GM21825 (cell line): ENCODE data around the gene ZNF236.

ENCODE experiments used
- ATAC-seq: cut with Tn5 transposase; IDR thresholded peaks from one replicate; pipeline ENCODE4 v1.9.1; 2021; ENCODE audit warnings: mild to moderate bottlenecking, moderate library complexity; ENCODE audit not compliant: unreplicated experiment

The ZNF236 gene

DNA sequence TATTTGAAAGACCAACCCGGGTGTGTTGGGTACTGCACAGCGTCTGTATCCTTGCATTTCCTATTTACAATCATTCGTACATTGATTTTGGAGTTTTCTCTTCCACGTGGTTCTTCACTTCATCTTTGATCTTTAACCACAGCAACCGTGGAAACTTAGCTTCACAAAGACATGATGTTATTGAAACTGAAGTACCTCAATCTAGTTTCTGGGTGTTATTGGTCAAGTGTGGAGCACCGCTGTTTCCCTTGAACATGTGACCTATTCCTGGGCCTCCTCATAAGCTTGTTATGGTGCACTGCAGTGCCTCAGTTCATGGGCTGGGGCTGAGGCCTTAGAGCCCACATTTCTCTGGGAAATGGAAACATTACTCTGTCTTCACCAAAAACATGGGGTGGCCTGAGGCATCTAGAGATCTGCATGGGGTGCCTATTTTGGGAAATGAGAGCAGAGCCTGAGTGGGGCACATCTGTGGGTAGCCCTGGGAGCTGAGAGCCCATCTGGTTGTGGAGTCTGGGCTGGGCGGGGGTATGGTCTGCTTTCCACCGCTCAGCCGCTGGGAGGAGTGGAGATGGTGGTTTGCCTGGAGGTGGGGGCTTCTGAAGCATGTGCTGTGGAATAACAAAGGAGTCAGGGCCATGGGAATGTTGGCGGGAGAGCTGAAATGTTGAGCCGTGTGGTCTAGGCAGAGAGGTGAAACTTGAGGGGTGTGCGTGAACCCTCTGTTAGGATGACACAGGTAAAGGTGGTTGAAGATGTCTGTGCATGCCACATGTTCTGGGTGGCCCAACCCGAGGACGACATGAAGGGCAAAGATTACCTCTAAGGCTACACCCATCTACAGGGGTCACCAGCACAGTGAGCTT lies 37.4 kb downstream of the ZNF236 start:
- ATAC-seq, result peak; percentile 68

GRCh38 chr18:76860411-76860810 lies 38.1 kb downstream of the ZNF236 start:
- ATAC-seq, result no peak

DNA sequence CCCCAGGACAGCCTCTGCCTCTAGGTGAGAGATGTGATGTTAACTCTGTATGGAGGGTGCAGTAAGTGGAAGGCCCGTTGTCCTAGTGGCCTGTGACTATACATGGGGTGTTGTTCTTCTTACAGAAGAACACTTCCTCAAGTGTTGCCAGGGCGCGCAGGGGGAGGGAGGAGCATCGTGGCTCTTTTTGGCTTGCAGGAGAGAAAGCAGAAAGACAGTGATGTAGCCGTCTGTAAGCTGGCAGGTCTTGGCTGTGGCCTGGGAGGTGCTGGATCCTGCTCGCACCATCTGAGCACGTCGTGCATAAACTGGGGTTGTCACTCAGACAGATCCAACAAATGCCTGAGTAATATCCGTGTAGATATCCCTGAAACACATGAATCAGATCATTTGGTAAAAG lies 44.3 kb downstream of the ZNF236 start:
- ATAC-seq, result no peak

GRCh38 chr18:76873311-76873710 lies 51.0 kb downstream of the ZNF236 start:
- no peak for ATAC-seq

GRCh38 chr18:76873713-76874112 lies 51.4 kb downstream of the ZNF236 start:
- no peak for ATAC-seq

DNA sequence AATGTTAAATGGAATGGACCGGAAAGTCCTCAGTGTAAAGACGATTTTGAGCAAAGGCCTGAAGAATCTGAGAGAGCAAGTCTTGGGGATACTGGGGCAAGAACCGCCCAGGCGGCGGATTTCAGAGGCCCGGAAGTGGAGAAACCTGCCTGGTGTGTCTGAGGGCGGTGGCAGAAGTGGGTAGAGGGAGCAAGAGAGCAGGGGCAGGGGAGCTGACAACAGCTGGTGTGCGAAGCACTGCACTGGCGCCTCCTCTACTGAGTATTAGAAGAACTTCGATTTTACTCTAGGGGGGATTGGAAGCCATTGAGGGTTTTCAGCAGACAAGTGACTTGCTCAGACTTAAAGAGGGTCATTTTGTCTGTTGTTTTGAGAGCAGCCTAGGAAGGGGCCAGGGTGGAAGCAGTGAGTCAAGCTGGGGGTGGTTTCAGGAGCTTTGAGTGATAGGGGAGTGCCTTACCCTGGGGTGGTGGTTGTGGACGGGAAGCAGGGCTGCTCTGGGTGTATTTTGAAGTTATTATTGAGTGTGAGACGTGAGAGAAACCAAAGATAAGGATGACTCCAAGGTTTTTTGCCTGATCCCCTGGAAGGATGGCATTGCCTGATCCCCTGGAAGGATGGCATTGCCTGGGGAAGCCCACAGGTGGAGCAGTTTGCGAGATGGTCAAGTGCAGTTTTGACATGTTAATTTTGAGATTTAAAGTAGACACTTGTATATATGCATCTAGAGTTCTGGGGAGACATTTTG lies 52.5 kb downstream of the ZNF236 start:
- no peak for ATAC-seq

DNA sequence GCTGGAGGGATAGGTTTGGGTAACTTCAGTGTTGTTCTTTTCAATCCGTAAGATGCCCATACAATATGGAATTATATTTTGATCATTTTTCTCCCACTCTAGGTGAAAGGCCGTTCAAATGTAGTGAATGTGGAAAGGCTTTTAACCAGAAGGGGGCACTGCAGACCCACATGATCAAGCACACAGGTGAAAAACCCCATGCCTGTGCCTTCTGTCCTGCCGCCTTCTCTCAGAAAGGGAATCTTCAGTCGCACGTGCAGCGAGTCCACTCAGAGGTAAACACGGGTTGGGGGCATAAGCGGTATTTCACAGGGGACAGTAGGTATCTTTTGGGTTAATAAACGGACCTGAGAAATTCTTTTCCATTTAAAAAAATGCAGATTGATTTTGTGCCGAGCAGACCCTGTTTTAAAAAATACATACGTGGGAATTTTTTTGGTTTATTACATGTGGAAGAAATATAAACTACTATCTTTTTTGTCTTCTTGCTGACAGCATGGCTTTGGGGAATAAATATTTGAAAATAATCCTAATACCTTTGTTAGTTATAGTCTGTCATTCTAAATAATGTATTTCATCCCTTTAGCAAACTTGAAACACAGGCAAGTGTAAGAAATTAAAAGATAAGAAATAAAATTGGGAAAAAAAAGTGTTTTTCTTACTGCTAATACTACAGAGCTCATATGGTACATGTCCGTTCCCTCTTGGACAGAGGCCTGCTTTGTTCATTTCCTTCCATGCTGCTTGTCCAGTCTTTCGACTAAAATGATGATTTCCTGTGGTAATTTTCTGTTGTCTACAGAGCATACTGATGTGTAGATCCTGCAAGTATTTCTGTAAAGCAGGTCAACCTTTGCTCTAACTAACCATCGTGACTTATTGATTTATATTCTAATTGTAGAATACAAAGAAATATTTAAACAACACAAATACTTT lies 53.3 kb downstream of the ZNF236 start:
- no peak for ATAC-seq

- no peak for ATAC-seq
Measured at GRCh38 chr18:76878426-76878825, 56.1 kb downstream of the ZNF236 start.

GRCh38 chr18:76880026-76880425 lies 57.7 kb downstream of the ZNF236 start:
- no peak for ATAC-seq

DNA sequence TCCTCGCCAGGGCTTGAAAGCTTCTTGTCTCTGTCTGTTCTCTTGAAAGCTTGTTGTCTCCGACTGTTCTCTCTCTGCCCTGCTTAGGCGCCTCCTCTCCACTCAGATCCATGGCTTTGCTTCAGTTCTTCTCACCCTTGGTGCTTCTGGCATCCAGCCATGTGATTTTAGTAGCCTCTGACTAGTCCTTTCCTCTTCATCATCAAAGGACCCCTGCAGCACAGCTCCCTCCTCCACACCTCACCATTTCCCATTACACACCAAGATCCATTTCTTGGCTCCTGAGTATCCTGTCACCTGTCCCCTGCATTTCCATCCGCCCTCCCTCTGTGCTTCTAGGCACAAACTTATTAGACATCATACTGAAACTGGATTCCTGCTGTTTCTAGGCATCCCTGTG lies 59.4 kb downstream of the ZNF236 start:
- ATAC-seq, result no peak

DNA sequence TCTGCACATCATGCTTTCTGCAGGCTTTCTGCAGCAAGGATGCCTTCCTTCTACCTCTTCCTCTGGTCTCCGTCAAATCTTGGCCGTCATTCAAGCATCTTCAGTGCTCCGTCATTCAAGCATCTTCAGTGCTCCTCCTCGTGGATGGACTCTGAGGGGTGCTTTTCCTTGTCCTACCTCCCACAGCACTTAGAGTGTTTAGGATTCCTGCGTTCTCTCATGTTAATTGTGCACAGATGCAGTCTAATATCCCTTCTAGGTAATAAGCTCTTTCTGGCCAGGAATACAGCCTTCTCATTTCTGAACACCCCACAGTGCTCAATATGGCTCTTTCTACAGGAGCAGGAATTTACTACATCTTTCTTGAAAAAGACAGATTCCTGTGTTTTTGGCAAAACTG lies 59.8 kb downstream of the ZNF236 start:
- ATAC-seq, result no peak

DNA sequence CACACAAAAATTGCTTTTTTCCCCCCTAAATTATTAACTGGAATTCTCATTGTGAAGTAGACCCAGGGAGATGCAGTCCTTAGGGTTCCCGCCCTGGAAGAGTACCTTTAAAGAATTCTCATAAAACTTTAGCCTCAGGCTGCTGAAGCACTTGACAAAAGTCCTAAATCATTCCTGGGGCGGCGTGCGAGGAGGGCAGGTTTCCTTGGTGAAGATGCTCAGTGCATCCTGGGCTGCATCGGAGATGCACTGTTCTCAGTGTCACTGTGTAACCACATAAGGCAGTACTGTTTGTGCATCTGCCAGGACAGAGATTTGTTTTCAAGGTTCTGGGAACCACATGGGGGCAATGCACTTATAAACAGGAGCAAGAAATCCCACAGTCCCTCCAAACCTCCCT lies 62.6 kb downstream of the ZNF236 start:
- ATAC-seq, result no peak

- ATAC-seq, result no peak
Measured at GRCh38 chr18:76886112-76886511, 63.8 kb downstream of the ZNF236 start.

GRCh38 chr18:76889091-76889699 lies 66.8 kb downstream of the ZNF236 start:
- ATAC-seq, result no peak

DNA sequence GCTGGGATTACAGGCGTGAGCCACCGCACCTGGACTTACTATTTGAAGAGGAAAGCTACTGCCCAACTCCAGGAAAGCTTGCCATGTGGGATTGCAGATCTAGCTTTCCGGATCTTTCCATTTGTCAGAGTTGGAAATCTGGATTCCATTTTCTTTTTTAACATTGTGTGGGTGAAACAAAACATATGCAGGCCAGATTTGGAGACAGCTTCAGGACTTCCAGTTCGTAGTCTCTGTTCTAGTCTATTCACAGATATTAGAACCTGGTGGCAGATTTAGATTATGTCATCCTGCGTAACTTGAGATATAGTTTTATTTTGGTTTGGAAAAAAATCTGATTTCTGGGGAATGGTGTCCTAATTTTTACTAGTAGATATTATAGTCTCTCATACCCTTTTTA lies 70.5 kb downstream of the ZNF236 start:
- no peak for ATAC-seq

GRCh38 chr18:76894566-76895346 lies 72.4 kb downstream of the ZNF236 start:
- ATAC-seq, result no peak

- ATAC-seq, result no peak
Measured at GRCh38 chr18:76895498-76895897, 73.1 kb downstream of the ZNF236 start.

- ATAC-seq, result no peak
Measured at GRCh38 chr18:76896677-76897076, 74.3 kb downstream of the ZNF236 start.

DNA sequence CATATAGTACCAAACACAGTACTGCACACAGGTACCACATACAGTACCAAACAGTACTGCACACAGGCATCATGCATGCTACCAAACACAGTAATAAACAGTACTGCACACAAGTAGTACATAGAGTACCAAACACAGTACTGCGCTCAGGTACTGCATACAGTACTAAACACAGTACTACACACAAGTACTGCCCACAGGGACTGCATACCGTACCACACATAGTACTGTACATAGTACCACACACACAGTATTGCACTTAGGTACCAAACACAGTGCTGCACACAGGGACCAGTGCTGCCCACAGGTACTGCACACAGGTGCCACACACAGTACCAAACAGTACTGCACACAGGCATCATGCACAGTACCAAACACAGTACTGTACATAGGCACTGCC lies 74.9 kb downstream of the ZNF236 start:
- ATAC-seq, result no peak

DNA sequence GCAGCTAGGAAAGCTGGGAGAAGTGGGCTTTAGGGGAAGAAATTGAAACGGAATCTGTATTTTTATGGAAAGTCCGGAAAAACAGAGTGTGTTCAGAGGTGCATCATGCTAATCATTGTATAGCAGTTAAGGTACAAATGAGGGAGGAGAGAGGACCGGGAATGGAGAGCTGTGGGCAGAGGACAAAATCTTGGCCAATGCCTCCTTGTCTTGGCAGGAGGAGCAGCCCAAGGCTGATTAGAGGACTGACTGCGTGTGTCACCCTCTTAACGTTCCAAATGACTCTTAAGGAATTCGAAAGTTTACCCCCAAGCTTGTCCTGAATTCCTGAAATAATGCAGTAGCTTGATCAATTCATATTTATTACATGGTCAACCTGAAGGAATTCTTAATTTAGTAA lies 81.0 kb downstream of the ZNF236 start:
- ATAC-seq, result no peak
